Neural cell (in vitro differentiated cells): ENCODE data around the gene SRF.

Experiments
- CTCF ChIP-seq: fragments of 450-650 bp; IDR thresholded peaks from 2 replicates; pipeline ENCODE4 v1.5.1; 2014; ENCODE audit warnings: antibody characterized with exemption, mild to moderate bottlenecking, moderate library complexity; ENCODE audit not compliant: poor library complexity, severe bottlenecking
- SMC3 ChIP-seq: fragments of 450-650 bp; conservative IDR thresholded peaks from 2 replicates; pipeline ENCODE4 v1.6.1; 2014; ENCODE audit warnings: antibody characterized with exemption, mild to moderate bottlenecking, moderate library complexity; ENCODE audit not compliant: poor library complexity

- TF ChIP-seq CTCF = no peak
- TF ChIP-seq SMC3 = no peak
These were observed 595 bp upstream of the SRF start for GRCh38 chr6:43170417-43170930.
